GM18511 (cell line): ENCODE data around the gene NR2F1.

Experiments used
- ATAC-seq: cut with Tn5 transposase; IDR thresholded peaks from one replicate; pipeline ENCODE4 v1.9.1; 2021; ENCODE audit warnings: mild to moderate bottlenecking, moderate library complexity; ENCODE audit not compliant: unreplicated experiment

Gene NR2F1

GRCh38 chr5:93635991-93636390 lies 53.0 kb downstream of the NR2F1 start:
- ATAC-seq, result peak; percentile 85

GRCh38 chr5:93636837-93637236 lies 53.8 kb downstream of the NR2F1 start:
- no peak for ATAC-seq

DNA sequence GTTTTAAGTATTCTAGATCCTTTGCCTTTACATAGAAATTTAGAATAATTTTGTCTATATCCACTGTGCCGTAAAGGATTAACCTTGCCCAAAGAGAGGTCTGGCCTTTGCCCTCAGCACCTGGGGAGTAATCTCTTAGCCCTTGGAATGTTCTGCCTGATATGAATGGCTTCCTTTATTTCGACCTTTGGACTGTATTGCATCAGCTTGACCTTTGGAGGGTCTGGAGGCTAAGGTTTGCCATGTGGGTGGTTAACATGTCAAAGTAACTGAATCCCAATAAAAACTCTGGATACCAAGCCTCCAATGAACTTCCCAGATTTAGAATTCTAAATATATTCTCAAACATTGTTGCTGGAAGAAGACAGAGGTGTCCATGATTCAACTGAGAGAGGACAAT lies 54.7 kb downstream of the NR2F1 start:
- no peak for ATAC-seq

- no peak for ATAC-seq
Observed at GRCh38 chr5:93642526-93642925, 59.5 kb downstream of the NR2F1 start.
